DLD1 (cell line): Measurements from ENCODE around the gene RMND1.

Experiments used
- in situ Hi-C: cut with HindIII; loops from 2 replicates; pipeline ENCODE4 v1.10.0; 2017; ENCODE audit warnings: low sequenced_read_pairs

RMND1 gene

DNA sequence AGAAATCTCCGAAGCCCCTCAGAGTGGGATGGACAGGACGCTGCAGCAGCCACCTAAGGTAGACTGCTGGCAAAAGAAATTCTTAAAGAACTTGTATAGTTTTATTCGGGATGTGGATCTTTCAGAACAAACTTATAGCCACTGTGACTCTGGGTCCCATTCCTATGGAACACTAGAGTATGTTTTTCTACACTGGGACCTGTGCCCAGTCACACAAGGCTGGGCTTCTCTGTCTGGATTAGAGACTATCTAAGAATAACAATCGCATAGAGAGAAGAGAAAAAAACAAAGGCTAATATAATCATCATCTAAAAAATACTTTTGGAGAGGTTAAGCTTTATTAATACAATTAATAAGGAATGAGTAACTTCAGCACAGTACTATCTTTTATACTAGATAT lies 28.9 kb downstream of the RMND1 start:
- in situ Hi-C loops, result no loop called here

DNA sequence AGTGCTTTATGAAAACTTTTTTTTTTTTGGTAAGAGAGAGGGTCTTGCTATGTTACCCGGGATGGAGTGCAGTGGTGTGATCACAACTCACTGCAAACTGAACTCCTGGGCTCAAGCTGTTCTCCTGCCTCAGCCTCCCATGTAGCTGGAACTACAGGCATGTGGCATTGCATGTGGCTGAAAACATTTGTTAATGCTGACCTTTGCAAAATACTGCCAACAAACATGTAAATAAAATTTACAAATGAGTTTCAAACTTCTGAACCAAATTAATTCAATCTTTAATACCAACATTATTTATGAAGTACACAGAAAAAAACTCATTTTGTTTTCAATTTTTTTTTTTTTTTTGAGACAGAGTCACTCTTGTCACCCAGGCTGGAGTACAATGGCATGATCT lies 34.4 kb downstream of the RMND1 start:
- in situ Hi-C loops, result no loop called here

- in situ Hi-C loops, result no loop called here
These were observed 37.2 kb downstream of the RMND1 start for GRCh38 chr6:151414641-151415260.

GRCh38 chr6:151413372-151414145 lies 38.4 kb downstream of the RMND1 start:
- in situ Hi-C loops, result no loop called here

GRCh38 chr6:151412909-151413308 lies 39.0 kb downstream of the RMND1 start:
- in situ Hi-C loops, result no loop called here

GRCh38 chr6:151409679-151410078 lies 42.2 kb downstream of the RMND1 start:
- in situ Hi-C loops, result no loop called here

DNA sequence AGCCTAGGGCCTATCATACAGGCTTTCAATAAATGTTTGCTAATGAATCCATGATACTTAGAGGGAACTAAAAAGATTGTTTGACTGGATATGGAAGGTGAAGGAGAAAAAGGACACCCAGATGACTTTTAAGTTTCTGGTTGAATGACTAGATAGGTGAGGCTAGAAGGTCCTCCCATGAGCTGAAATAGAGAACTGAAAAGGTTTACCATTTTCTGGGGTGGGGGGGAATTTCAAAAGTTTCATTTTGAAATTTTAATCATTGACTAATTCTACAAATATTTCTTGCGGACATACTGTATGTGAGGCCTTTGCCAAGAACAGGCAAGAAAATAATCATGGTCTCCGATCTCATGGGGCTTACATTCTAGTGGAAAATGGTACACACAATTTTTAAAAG lies 42.7 kb downstream of the RMND1 start:
- in situ Hi-C loops, result no loop called here

DNA sequence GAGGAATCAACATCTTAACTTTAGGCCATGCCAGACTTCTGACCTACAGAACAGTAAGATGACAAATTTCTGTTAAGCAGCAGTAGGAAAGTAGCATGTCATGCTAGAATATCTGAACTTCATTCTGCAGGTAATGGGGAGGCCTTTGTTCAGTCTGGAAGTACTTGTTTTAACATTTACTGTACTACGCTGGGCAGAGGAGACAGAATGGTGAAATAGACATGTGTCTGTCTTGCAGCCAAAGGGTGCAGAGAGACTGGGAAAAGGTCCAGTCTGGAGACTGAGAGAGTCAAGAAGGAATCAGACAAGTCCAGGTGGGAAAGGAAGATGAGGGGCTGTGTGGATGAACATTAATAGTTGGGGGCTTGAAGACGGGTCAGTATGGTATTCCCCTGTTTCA lies 43.1 kb downstream of the RMND1 start:
- in situ Hi-C loops, result no loop called here

- in situ Hi-C loops, result no loop called here
These were observed 48.0 kb downstream of the RMND1 start for GRCh38 chr6:151403919-151404308.

DNA sequence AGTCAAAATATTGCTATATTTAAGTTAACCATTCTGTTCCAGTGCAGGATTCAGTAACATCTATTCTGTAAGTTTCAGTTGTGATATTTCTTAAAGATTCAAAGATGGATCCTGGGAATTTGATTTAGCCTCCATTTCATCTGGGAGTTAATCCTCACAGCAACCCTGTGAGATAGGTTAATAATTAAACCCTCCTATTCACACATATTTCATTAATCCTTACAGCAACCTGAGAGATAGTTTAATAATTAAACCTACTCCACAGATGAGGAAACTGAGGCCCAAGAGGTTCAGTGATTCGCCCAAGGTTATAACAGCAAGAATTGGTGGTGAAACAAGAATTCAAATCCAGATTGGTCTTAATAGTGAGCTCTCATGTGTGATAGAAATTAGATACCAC lies 49.7 kb downstream of the RMND1 start:
- in situ Hi-C loops, result no loop called here

- in situ Hi-C loops, result no loop called here
These were observed 51.5 kb downstream of the RMND1 start for GRCh38 chr6:151400473-151400872.

DNA sequence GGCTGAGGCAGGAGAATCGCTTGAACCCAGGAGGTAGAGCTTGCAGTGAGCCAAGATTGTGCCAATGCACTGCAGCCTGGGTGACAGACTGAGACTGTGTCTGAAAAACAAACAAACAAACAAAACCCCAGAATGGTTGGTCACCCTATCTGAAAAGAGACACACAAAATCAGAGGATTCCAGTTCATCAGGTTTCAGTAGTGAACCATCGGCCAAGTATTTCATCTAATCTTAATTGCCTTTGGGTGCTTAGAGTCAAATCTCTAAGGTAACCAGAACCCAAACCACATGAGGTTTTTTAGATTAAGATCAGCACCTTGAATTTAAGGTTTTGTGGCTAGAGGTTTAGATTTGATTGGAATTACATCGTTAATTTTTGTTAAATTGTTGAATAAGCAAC lies 52.2 kb downstream of the RMND1 start:
- in situ Hi-C loops, result no loop called here

- in situ Hi-C loops, result no loop called here
These were observed 58.5 kb downstream of the RMND1 start for GRCh38 chr6:151393410-151393809.

- in situ Hi-C loops, result no loop called here
These were observed 59.5 kb downstream of the RMND1 start for GRCh38 chr6:151392427-151392826.

DNA sequence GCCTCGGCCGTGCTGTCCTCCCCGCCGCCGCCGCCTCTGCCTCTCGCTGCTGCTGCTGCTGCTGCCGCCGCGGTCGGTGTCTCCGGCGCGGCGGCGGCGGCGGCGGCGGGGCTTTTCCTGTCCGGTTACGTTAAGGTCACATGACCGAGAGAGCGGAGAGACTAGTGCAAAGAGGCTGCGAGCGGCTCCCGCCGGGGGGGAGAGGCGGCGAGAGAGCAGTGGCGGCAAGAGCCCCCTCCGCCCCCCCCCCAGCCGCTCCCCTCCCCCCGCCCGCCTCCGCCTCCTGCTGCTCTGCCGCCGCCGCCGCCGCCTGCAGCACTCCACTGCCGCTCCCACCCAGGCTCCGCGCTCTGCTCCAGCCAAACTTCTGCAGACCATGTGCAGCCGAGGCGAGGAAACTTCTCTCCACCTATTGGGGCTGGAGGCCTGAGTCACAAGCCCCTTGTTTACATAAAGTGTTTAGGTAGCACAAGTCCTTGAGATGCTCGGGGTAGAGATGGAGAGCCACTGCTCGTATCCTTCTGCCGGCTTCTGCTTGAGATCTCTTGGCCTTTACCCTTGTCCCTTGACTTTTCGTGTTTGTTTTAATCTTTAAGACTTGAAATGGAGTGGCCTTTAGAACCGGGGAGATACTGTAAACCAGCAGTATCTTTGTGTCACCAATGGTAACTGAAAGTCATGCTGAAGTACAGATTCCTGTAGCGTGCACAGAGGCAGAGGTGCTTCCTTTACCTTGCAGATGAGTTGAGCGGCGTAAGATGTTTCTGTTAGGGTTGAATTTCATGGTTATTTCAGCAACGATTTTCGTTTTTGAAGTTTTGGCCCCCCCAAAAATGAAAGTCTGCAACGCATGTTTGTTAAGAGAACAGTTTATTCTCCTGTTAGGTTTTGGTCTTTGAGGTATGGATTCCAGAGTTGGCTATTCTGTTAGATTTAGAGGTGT lies 60.2 kb downstream of the RMND1 start, which contains the start of gene ZBTB2:
ZBTB2 (minus strand) TSS at position 89 of the 943 bp plus-strand sequence. CDS start 17,922 bp downstream, outside the sequence.
- in situ Hi-C loops, result no loop called here

DNA sequence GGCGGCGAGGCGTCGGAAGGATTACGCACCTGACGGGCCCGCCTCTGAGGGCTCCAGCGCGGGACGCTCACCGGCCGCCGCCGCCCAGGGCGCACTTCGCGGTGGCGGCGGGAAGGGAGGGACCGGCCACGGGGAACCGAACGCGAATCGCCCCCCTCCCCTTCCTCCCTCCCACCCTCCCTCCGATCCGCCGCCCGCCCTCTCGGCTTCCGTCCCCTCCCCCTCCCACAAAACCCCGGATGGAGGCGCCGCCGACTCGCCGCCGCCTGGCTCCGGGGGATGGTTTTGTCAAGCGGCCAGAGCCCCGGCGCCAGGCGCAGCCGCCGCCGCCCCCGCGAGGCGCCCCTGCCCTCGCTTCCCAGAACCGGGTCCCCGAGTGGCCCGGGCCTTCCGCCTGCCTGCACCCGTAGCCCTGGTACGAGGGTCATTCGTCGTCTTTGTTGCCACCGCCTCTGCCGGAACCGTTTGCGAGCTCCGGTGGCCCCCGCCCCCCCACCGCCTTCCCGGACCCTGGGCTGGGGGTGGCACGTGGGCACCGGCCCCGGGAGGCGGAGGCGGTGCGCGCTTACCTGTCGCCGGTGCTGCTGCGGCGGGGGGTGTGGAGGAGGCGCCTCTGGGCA lies 61.0 kb downstream of the RMND1 start:
- in situ Hi-C loops, result no loop called here

GRCh38 chr6:151390276-151390850 lies 61.6 kb downstream of the RMND1 start:
- in situ Hi-C loops, result no loop called here

GRCh38 chr6:151389618-151390275 lies 62.2 kb downstream of the RMND1 start:
- in situ Hi-C loops, result no loop called here

- in situ Hi-C loops, result no loop called here
These were observed 62.8 kb downstream of the RMND1 start for GRCh38 chr6:151388997-151389617.

DNA sequence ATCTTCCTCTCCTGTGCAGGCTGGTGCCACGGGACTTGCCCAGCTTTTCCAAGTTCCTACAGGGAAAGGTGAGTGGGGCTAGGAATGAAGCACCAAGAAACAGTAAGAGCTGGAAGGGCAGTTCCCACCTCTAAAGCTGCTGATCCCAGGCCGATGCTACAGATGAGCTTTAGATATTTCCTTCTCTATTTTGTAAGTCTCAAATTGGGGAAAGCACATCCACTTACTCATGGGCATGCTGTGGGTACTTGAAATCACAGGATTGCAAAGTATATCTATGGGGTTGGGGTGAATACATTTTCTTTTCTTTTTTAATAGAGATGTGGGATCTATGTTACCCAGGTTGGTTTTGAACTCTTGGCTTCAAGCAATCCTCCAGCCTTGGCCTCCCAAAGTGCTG lies 63.7 kb downstream of the RMND1 start:
- in situ Hi-C loops, result no loop called here
